Erythroblast (primary cell): ENCODE measurements around the gene RBM17.

Source experiments
- GATA1 ChIP-seq: IDR thresholded peaks from 2 replicates; pipeline ENCODE4 v1.6.1; 2011; ENCODE audit warnings: low read depth, mild to moderate bottlenecking, control low read depth, low read length, moderate library complexity
- POLR2A ChIP-seq: IDR thresholded peaks from 2 replicates; pipeline ENCODE4 v1.6.1; 2011; ENCODE audit warnings: mild to moderate bottlenecking, low read length

DNA sequence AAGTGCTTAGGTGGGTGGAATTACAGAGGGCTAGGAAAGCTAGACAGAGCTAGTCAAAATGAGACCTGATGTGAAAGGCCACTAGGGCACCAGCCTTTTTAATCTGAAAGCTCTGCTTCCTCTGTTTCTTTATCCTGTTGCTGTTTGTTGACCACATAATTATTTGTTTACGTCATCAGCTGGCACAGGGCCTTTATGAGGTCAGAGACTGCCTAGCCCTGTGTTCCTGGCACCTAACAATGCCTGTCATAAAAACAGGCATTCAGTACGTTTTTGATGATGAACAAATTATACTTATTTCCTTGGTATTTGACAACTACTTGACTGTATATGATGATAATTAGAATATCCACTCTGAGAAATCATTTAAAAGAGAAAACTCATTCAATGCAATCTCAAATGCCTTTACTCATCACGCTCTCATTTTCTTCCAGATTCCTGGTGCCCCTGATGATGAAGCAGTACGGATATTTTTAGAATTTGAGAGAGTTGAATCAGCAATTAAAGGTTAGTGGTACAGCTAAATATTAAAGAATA lies 26.0 kb downstream of the RBM17 start:
- no peak for TF ChIP-seq POLR2A
- TF ChIP-seq GATA1, result no peak
